Uterus (tissue), 2 donors: ENCODE measurements around the gene YBX2.

Experiments used
- POLR2A ChIP-seq, 2 donors: fragments of 450-650 bp; IDR thresholded peaks; one replicate each; pipeline ENCODE4 v1.6.1; 2016; ENCODE audit warnings: antibody characterized with exemption in 2 of 2, mild to moderate bottlenecking in 1 of 2, moderate library complexity in 1 of 2
- TF ChIP-seq, protein P1 (sequence below), 4 experiments: fragments of 200-600 bp in 2 of 4; fragments of 450-650 bp in 2 of 4; sonication (generic) in 2 of 4; IDR thresholded peaks; one replicate each; pipeline ENCODE4 v1.5.1; 2016 to 2019; ENCODE audit warnings: antibody characterized with exemption in 4 of 4, mild to moderate bottlenecking in 2 of 4, moderate library complexity in 1 of 4

DNA sequence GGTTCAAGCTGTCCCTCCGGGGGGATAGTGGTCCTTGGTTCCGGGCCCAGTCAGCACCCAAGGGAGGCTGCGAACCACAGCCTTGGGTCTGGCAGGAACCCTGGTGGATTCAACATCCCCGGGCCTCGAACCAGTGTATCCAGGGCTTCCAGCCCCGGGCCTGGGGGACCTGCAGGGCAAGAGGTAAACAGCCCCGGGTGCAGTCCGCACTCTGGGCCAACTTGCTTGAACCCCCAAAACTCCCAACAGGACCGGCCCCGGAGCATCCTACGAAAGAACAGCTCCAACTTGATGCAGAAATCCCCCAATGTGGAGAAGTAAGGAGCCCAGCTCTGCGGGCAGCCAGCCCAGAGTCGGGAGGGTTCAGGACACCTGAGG lies 36.2 kb upstream of the YBX2 start:
- TF ChIP-seq, protein P1, sequence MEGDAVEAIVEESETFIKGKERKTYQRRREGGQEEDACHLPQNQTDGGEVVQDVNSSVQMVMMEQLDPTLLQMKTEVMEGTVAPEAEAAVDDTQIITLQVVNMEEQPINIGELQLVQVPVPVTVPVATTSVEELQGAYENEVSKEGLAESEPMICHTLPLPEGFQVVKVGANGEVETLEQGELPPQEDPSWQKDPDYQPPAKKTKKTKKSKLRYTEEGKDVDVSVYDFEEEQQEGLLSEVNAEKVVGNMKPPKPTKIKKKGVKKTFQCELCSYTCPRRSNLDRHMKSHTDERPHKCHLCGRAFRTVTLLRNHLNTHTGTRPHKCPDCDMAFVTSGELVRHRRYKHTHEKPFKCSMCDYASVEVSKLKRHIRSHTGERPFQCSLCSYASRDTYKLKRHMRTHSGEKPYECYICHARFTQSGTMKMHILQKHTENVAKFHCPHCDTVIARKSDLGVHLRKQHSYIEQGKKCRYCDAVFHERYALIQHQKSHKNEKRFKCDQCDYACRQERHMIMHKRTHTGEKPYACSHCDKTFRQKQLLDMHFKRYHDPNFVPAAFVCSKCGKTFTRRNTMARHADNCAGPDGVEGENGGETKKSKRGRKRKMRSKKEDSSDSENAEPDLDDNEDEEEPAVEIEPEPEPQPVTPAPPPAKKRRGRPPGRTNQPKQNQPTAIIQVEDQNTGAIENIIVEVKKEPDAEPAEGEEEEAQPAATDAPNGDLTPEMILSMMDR (IDR thresholded peaks at IDR 0.05), result no peak
- no peak for TF ChIP-seq POLR2A (IDR thresholded peaks at IDR 0.05)
